BJ (cell line): Measurements from ENCODE around the gene COTL1. TPM values are rescaled to one million over a fixed set of nuclear protein-coding genes. Genes with fewer than 3 reads are reported as not detected.
A peak's percentile ranks its signal among the peaks of the same experiment; 100 is the strongest.

Experiments
- CTCF ChIA-PET: fragments of 350-600 bp; formaldehyde crosslinking; extraction: SDS; loops from one replicate; lab custom pipeline; 2021; ENCODE audit warnings: antibody characterized with exemption, inconsistent platforms; lab: Yijun Ruan, JAX
- POLR2A ChIA-PET: fragments of 300-600 bp; sonication (Branson Sonifier 250); formaldehyde crosslinking; extraction: SDS; loops from one replicate; lab custom pipeline; 2021; ENCODE audit warnings: antibody characterized with exemption; lab: Charles Lee
- DNase-seq: peaks from one replicate; pipeline ENCODE4 v3.0.0-alpha.2; 2011; ENCODE audit warnings: low read depth
- H3K27me3 ChIP-seq: 2 replicates; pipeline ENCODE4 v1.6.0; 2011; ENCODE audit warnings: low read length; ENCODE audit not compliant: control insufficient read depth, insufficient read depth
- H3K36me3 ChIP-seq: 2 replicates; pipeline ENCODE4 v1.5.1; 2011; ENCODE audit warnings: low read length; ENCODE audit not compliant: control insufficient read depth, insufficient read depth
- H3K4me3 ChIP-seq: 2 replicates; pipeline ENCODE4 v1.5.1; 2011; ENCODE audit warnings: low read depth, mild to moderate bottlenecking, control low read depth, low read length
- CTCF ChIP-seq: IDR thresholded peaks from 2 replicates; pipeline ENCODE4 v1.5.1; 2011; ENCODE audit warnings: low read depth, mild to moderate bottlenecking, control low read depth, inconsistent platforms, low read length, moderate library complexity; ENCODE audit not compliant: insufficient read depth
- polyA minus RNA-seq: library from RNA; depleted of rRNA, polyadenylated mRNA; stranded (reverse); fragments of >200 nt; gene quantifications from 2 replicates; pipeline ENCODE4 v1.2.3, GENCODE V29; 2011; rRNA and poly(A)+ RNA removed
- polyA plus RNA-seq: library from polyadenylated mRNA; depleted of rRNA; stranded (reverse); fragments of >200 nt; gene quantifications from 2 replicates; pipeline ENCODE4 v1.2.3, GENCODE V29; 2011; rRNA removed

The COTL1 gene, protein sequence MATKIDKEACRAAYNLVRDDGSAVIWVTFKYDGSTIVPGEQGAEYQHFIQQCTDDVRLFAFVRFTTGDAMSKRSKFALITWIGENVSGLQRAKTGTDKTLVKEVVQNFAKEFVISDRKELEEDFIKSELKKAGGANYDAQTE
- polyA plus RNA-seq (161 and 166 TPM in 2 replicates), polyA minus RNA-seq (70.9 and 91.6 TPM in 2 replicates)

DNA sequence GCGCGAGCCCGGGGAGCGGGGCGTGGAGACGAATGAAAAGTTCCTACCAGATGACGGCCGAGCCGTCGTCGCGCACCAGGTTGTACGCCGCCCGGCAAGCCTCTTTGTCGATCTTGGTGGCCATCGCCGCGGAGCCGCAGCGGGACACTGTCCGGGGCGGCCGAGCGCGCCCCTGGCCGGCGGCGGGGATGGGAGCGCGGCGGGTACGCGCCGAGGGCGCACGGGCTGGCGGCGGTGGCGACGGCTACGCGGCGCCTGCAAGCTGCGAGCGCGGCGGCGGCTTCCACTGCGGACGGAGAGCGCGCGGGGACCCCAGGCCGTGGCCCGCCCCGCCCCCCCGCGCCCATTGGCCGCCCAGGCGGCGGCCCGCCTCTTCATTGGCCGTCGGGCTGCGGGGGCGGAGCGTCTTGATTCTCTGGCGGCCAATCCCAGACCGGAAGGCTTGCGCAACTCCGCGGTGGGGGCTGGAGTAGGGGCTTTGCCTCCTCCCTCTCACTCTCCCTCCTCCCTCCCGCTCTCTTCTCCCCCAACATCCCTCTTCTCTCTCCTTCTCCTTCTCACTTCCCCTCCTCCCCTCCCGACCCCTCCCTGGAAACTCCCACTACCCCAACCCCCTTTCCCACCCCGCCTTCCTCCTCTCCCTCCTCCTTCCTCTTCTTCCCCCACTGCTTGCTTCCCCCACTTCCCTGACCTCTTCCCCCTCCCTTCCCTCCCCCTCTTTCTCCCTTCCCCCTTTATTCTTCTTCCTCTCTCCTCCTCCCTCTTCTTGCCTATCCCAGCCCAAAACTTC is at the start of gene COTL1:
TSS of gene COTL1 (minus strand) at position 288 of the 790 bp plus-strand sequence. CDS start at position 124, 164 bp downstream.
- POLR2A ChIA-PET: no interaction called here
- no peak for TF ChIP-seq CTCF

GRCh38 chr16:84665843-84666242 is 48.0 kb upstream of the COTL1 start:
- Histone ChIP-seq H3K36me3 (peaks cover 17% of the 10 kb centered on the region), H3K4me3 (no peak overlapping the region), H3K27me3 (no peaks in the 10 kb centered on the region)
- no peak for DNase-seq
- POLR2A ChIA-PET: no interaction called here
- no peak for TF ChIP-seq CTCF
- CTCF ChIA-PET: interaction anchor here (0.6 to 2.6 kb wide), 2 partner anchors 60 to 284 kb away, joined by 3 to 12 read pairs; no protein-coding TSS in a partner anchor

More for the DNA sequence above, at the start of gene COTL1:
- peaks cover 3% of the 10 kb centered on the region; the same call in 1 of the 2 replicates for H3K36me3 ChIP-seq
- peak within 1 kb of the TSS; percentile 86 for H3K4me3 ChIP-seq
- H3K27me3 ChIP-seq: no peaks in the 10 kb centered on the region
- CTCF ChIA-PET: interaction anchor here (0.6 to 7.3 kb wide), 4 partner anchors 23 to 209 kb away, joined by 3 to 169 read pairs (median 4); partner anchors contain the start of gene MEAK7
- peak; percentile 83 for DNase-seq

DNA sequence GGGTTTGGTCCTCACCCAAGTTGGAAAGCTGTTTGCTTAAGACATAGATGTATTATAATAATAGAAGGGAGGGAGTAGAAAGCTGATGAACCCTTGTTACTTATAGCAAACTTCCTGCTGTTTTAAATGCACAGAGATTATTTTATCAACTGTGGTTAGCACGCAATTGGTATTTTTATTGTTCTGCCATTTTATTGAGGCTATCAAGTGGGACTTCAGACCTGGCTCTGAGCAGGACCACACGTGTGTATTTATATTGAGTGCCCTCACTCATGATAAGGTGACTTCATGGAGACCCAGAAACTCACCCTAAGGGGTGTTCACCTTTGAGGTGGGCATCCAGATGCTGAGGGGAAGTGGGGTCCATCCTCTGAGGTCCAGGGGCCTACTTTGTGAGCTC is 47.5 kb upstream of the COTL1 start:
- DNase-seq: no peak
- POLR2A ChIA-PET: no interaction called here
- Histone ChIP-seq H3K27me3 (no peaks in the 10 kb centered on the region), H3K4me3 (no peak overlapping the region), H3K36me3 (peaks cover 17% of the 10 kb centered on the region)
- TF ChIP-seq CTCF: no peak
- CTCF ChIA-PET: interaction anchor here (2.6 kb wide), 1 partner anchor 61 kb away, joined by 12 read pairs; no protein-coding TSS in a partner anchor

DNA sequence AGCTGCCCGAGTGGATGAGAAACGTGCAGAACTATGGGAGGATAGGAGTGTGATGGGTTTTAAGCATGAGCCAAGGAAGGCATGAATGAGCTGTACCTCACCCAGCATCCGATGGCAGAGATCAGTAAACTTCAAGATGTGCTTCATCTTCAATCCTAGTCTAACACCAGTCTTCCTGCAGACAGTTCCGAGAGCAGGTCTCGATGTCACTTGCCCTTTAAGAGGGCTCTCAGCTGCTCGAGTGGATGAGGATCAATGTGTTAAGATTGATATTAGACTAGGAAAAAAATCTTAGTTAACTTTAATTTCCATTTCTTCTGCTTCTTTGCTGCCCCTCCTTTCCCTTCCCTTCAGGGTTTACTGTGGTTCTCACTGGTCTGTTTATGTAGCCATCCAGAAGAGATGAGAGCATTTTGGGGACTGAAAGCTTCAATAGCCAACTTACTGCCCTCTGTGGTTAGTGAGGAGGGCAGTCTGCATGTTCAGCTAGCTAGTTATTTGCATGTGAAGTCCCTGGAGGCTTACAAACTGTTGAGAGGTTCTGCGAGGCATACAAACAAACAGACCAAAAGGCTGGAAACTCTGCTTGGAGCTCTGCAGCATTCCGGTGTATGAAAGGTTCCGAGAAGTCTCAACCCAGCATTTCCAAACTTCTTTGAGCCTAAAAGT is 45.7 kb upstream of the COTL1 start:
- H3K36me3 ChIP-seq: peaks cover 29% of the 10 kb centered on the region
- DNase-seq: no peak
- no peak for TF ChIP-seq CTCF
- ChIA-PET CTCF (interaction anchor here (0.5 to 3.9 kb wide), 10 partner anchors 9 to 90 kb away, joined by 3 to 37 read pairs (median 4); partner anchors contain the start of gene KLHL36), POLR2A (no interaction called here)
- H3K4me3 ChIP-seq: no peak overlapping the region
- H3K27me3 ChIP-seq: no peaks in the 10 kb centered on the region
